ENCODE results near the gene ZMYND8. TPM values are rescaled to one million over a fixed set of nuclear protein-coding genes. Genes with fewer than 3 reads are reported as not detected.

The ZMYND8 gene
- total RNA-seq, 4 donors from 2014 or later = 33.3 to 46.7 (median 39.2) TPM

DNA sequence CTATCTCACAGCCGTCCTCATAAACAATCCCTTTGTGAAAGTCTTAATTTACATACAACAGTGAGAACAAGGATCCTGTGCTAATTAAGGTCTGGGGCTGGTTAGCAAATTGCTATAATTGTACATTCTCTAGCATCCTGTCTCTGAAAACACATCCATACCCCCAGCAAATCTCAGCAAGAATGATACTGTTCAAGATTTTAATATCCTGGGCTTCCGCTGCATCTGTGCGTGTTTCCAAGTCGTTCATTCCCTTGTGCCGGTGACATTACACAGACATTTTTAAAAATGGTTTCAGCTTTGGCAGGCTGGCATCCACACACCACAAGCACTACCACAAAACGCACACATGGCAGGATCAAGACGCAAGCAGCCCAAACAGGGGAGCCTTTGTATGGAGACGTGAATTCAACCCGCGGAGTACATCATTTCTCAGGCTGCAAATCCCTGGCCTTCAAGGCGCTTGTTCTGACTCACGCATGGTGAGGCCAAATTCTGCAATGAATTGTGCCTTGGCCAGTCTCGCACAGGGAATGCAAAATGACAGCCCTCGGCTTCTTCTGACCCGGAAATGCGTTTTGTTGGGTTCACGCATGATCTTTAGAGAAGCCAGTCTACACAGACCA is 20.3 kb downstream of the ZMYND8 start:
- TF ChIP-seq, protein P1, sequence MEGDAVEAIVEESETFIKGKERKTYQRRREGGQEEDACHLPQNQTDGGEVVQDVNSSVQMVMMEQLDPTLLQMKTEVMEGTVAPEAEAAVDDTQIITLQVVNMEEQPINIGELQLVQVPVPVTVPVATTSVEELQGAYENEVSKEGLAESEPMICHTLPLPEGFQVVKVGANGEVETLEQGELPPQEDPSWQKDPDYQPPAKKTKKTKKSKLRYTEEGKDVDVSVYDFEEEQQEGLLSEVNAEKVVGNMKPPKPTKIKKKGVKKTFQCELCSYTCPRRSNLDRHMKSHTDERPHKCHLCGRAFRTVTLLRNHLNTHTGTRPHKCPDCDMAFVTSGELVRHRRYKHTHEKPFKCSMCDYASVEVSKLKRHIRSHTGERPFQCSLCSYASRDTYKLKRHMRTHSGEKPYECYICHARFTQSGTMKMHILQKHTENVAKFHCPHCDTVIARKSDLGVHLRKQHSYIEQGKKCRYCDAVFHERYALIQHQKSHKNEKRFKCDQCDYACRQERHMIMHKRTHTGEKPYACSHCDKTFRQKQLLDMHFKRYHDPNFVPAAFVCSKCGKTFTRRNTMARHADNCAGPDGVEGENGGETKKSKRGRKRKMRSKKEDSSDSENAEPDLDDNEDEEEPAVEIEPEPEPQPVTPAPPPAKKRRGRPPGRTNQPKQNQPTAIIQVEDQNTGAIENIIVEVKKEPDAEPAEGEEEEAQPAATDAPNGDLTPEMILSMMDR (IDR thresholded peaks at IDR 0.05; ENCODE audit: low read depth) = no peak

DNA sequence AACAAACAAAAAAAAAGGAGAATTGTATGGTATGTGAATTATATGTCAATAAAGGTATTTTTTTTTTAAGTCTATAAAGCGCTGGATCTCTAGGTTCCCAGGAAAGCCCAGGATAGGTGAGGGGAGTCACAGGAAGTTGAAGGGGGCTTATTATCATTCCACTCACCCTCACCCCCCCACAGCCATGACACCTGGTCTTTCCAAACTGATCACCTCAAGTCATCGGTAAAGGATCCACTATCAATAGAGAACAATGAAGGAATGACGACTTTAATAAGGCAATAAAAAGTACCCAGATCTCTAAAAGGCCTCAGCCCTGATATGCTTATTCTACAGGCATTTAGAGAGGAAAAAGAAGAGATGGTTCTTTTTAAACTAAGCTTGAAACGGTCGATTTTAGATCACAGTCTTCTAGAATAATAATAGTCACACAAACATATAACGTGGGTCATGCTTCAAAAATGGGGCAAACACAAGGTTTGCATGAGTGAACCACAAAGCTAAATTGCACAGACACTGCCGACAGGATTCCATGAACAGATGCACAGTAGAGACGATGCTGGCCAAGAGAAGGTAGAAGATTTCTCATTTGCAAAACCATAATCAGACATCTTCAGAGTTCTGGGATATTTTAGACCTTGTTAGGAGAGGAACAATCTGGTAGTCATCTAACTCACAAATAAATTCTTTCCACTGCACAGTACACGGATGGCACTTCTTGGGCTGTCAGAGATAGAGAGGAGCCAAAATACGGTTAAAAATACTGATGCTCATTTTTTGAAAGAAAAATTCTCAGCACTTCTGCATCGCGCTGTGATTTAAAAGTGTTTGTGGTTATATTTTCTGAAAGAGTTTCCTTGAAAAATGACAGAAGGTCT is 21.0 kb downstream of the ZMYND8 start:
- TF ChIP-seq, protein P1 (IDR thresholded peaks at IDR 0.05; ENCODE audit: low read depth) = no peak

DNA sequence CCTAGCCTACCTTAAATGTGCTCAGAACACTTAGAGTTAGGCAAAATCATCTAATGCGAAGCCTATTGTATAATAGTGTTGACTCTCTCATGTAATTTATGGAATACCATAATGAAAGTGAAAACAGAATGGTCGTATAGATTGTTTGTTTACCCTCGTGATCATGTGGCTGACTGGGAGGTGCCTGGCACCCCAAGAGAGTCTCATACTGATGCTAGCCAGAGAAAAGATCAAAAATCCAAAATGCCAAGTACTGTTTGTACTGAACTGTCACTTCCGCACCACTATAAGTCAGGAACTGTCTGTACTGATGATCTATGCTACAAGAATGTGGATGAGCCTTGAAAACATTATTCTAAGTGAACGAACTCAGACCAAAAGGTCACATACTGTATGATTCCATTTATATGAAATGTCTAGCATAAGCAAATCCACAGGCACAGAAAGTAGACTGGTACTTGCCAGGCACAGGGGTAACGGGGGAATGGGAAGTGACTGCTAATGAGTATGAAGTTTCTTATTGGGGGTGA is 22.4 kb downstream of the ZMYND8 start:
- TF ChIP-seq, protein P1 (IDR thresholded peaks at IDR 0.05; ENCODE audit: low read depth) = peak; percentile 78

DNA sequence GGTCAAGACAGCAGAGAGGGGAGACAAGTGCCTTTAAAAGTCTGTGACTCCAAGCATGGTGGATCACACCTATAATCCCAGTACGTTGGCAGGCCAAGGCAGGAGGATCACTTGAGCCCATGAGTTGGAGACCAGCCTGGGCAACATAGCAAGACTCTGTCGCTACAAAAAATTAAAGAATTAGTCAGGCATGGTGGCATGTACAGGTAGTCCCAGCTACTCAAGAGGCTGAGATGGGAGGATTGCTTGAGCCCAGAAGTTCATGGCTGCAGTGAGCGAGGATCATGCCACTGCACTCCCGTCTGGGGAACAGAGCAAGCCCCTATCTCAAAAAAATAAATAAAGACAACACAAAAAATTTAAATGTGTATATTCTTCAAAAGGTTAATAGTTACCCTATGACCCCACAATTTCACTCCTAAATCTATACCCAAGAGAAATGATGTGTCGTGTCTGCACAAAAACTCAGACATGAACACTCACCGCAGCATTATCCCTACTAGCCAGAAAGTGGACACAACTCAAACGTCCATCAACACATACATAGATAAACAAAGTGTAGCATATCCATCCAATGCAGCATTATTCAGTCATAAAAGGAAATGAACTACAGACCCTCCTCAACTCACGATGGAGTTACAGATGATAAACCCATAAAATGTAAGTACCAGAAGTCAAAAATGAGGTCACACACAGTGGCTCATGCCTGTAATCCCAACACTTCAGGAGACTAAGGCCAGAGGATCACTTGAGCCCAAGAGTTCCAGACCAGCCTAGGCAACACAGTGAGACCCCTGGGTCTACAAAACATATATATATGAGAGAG is 23.9 kb downstream of the ZMYND8 start:
- TF ChIP-seq, protein P1 (IDR thresholded peaks at IDR 0.05; ENCODE audit: low read depth) = no peak

DNA sequence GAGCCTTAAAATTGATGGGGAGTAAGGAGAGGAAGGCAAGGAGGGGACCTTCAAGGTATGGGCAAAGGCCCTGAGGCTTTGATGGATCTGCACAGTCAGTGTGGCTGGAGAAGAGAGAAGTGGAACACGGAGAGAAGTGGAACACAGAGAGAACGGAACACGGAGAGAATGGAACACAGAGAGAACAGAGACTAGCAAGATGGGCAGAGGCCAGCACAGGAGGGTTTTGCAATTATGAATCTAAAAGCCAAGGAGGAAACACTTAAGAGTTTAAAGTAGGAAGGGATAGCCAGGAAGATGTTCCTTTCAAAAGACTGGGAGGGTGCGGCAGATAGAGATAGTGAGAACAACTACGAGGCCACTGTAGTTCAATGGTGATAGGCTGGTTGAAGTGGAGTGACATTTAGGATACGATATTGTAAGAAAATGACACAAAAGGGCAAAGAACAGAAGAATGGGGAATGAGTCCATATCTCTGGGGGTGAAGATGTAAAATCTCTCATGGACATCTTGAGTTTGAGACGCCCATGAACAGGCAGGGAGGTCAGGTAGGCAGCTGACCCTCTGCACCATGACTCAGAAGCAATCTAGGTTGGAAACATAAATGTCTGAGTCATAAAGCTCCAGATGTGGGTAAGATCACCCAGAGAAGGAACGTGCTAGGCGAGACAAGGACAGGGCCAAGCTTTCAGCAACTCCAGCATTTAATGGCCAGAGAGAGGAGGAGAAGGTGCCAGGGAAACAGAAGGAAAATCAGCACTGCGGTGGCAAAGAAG is 25.4 kb downstream of the ZMYND8 start:
- TF ChIP-seq, protein P1 (IDR thresholded peaks at IDR 0.05; ENCODE audit: low read depth) = no peak

DNA sequence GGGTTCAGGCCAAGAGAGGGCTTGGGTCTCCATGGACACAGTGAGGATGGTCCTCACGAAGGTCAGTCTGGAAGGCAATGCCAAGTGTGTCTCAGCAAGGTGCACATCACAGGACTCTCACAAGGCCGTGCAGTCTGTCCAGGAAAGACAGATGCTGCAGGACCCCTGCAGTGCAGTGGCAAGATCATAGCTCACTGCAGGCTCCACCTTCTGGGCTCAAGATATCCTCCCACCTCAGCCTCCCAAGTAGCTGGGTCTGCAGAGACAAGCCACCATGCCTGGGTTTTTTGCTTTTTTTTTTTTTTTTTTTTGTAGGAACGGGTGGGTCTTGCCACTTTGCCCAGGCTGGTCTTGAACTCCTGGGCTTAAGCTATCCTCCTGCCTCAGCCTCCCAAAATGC is 26.4 kb downstream of the ZMYND8 start:
- TF ChIP-seq, protein P1 (IDR thresholded peaks at IDR 0.05; ENCODE audit: low read depth) = no peak
